Common myeloid progenitor, CD34-positive (primary cell): ENCODE results near the gene FKBP6.
A peak's percentile ranks its signal among the peaks of the same experiment; 100 is the strongest.
"Not testable (repeated sequence)": the region's sequence is repeated elsewhere in the genome, so short reads cannot be mapped to it uniquely, and the experiment has no call there.

Experiments
- CTCF ChIA-PET: fragments of 350-600 bp; sonication (Branson Sonifier 250); formaldehyde crosslinking; loops from one replicate; lab custom pipeline; 2021; ENCODE audit warnings: antibody characterized with exemption; lab: Charles Lee
- POLR2A ChIA-PET: fragments of 350-600 bp; sonication (Branson Sonifier 250); formaldehyde crosslinking; loops from one replicate; lab custom pipeline; 2021; ENCODE audit warnings: antibody characterized with exemption; lab: Charles Lee
- DNase-seq, 3 donors: peaks; one replicate each; pipeline versions ENCODE4 v3.0.0 to v3.0.0-alpha.2; 2013
- H3K27ac ChIP-seq, 2 experiments: 1 replicate in 1 of 2; 2 replicates in 1 of 2; pipeline ENCODE4 v1.7.0; 2013; ENCODE audit warnings: inconsistent platforms in 2 of 2, low read length in 2 of 2, mild to moderate bottlenecking in 2 of 2, low read depth in 1 of 2, moderate library complexity in 1 of 2; ENCODE audit not compliant: severe bottlenecking in 2 of 2, insufficient read depth in 1 of 2, poor library complexity in 1 of 2
- H3K27me3 ChIP-seq, 5 experiments: replicated peaks in 2 of 5; 1 replicate in 3 of 5; 2 replicates in 2 of 5; pipeline versions ENCODE4 v1.6.1 to v1.7.0; 2013; ENCODE audit warnings: low read length in 4 of 5, mild to moderate bottlenecking in 2 of 5, moderate library complexity in 2 of 5, inconsistent platforms in 1 of 5; ENCODE audit not compliant: insufficient read depth in 5 of 5, control insufficient read depth in 4 of 5
- H3K36me3 ChIP-seq, 4 experiments: 1 replicate in 2 of 4; 2 replicates in 2 of 4; pipeline versions ENCODE4 v1.6.1 to v1.7.0; 2013; ENCODE audit warnings: low read length in 3 of 4, control low read depth in 1 of 4, mild to moderate bottlenecking in 1 of 4; ENCODE audit not compliant: control insufficient read depth in 4 of 4, insufficient read depth in 4 of 4
- H3K4me1 ChIP-seq, 4 experiments: 1 replicate in 3 of 4; 2 replicates in 1 of 4; pipeline versions ENCODE4 v1.6.1 to v1.7.1; 2013; ENCODE audit warnings: low read length in 3 of 4, mild to moderate bottlenecking in 3 of 4, control low read depth in 1 of 4, inconsistent platforms in 1 of 4, moderate library complexity in 1 of 4; ENCODE audit not compliant: control insufficient read depth in 4 of 4, insufficient read depth in 4 of 4; ENCODE audit errors: control extremely low read depth in 1 of 4
- H3K4me3 ChIP-seq, 7 experiments: 1 replicate in 4 of 7; 2 replicates in 3 of 7; pipeline versions ENCODE4 v1.5.1 to v1.7.0; 2013; ENCODE audit warnings: mild to moderate bottlenecking in 7 of 7, low read length in 6 of 7, moderate library complexity in 6 of 7, inconsistent platforms in 2 of 7, low read depth in 2 of 7, control low read depth in 1 of 7; ENCODE audit not compliant: insufficient read depth in 4 of 7, control insufficient read depth in 1 of 7; ENCODE audit errors: extremely low read depth in 1 of 7
- H3K9me3 ChIP-seq, 5 experiments: 1 replicate in 4 of 5; 2 replicates in 1 of 5; pipeline versions ENCODE4 v1.6.1 to v1.7.1; 2013; ENCODE audit warnings: low read length in 4 of 5, mild to moderate bottlenecking in 2 of 5, inconsistent platforms in 1 of 5, low read depth in 1 of 5, moderate library complexity in 1 of 5; ENCODE audit not compliant: control insufficient read depth in 4 of 5, insufficient read depth in 2 of 5; ENCODE audit errors: control extremely low read depth in 1 of 5
- WGBS: methylation state at CpG from one replicate; pipeline ENCODE4 v1.1.5; 2013; ENCODE audit not compliant: insufficient coverage; 5-methylcytosine and 5-hydroxymethylcytosine counted together

FKBP6 gene

GRCh38 chr7:73304071-73304470 is 23.9 kb upstream of the FKBP6 start:
- WGBS: 97% methylated on average over 14 of the region's 14 CpGs
- Histone ChIP-seq H3K27me3 (no peaks in the 10 kb centered on the region), H3K36me3 (peaks cover 5 to 30% (median 20%) of the 10 kb centered on the region in 4 experiments), H3K4me3 (no peak overlapping the region), H3K9me3 (no peaks in the 10 kb centered on the region), H3K4me1 (peaks cover 0 to 10% (median 9%) of the 10 kb centered on the region in 4 experiments), H3K27ac (no peak overlapping the region)
- ChIA-PET POLR2A (no interaction called here), CTCF (no interaction called here)
- DNase-seq: no peak

- 70% methylated on average over 2 of the region's 15 CpGs for WGBS
- DNase-seq: peak in 2 of 3 donors; percentile 17 to 23
- POLR2A ChIA-PET, H3K9me3 ChIP-seq, H3K4me3 ChIP-seq, CTCF ChIA-PET, H3K27me3 ChIP-seq, H3K27ac ChIP-seq: not testable (repeated sequence)
- H3K4me1 ChIP-seq: peaks cover 0 to 14% (median 13%) of the 10 kb centered on the region in 4 experiments
- peaks cover 5 to 30% (median 20%) of the 10 kb centered on the region in 4 experiments for H3K36me3 ChIP-seq
Measured at GRCh38 chr7:73304612-73305387, 23.2 kb upstream of the FKBP6 start.

DNA sequence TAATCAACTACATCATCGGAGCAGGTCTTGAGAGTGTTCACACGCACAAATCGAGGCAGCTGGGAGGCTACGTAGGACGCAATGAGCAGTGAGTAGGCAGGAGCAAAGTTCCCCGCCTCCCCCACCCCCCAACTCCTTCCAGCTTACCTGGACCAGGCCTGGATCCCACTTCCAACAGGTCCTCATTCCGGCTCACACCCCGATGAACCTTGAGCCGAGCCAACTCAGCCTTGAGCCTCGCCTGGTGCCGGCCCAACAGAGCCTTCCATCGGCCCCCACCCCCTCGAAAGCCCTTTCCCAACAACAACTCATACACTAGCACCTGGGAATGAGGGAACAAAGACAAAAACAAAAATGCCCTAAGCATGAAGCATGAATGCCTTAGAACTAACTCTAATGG is 20.5 kb upstream of the FKBP6 start:
- ChIA-PET CTCF (no interaction called here), POLR2A (no interaction called here)
- H3K4me3 ChIP-seq: peak overlapping the region in 3 of 7 experiments; percentile 66 to 89 (median 76)

GRCh38 chr7:73308074-73308664 is 19.8 kb upstream of the FKBP6 start:
- CTCF ChIA-PET: no interaction called here

More for the DNA sequence above, 20.5 kb upstream of the FKBP6 start:
- Histone ChIP-seq H3K4me1 (peaks cover 0 to 14% (median 13%) of the 10 kb centered on the region in 4 experiments), H3K27me3 (no peaks in the 10 kb centered on the region), H3K9me3 (no peaks in the 10 kb centered on the region), H3K27ac (no peak overlapping the region), H3K36me3 (peaks cover 5 to 30% (median 20%) of the 10 kb centered on the region in 4 experiments)
- no peak for DNase-seq
- over 99% methylated on average over 9 of the region's 13 CpGs for WGBS

GRCh38 chr7:73308665-73309214 is 19.2 kb upstream of the FKBP6 start, which contains the start of gene NSUN5:
Gene NSUN5, minus strand, starts transcription at chr7:73308826. Its CDS starts 36 bp downstream, at chr7:73308790.
- H3K27ac ChIP-seq: peak within 1 kb of the TSS in 1 of 2 experiments; percentile 25
- H3K36me3 ChIP-seq: peaks cover 5 to 23% (median 14%) of the 10 kb centered on the region in 4 experiments
- peak within 1 kb of the TSS; percentile 66 to 89 (median 72) for H3K4me3 ChIP-seq
- 0% methylated on average over 25 of the region's 40 CpGs for whole genome bisulfite sequencing
- peaks cover 0 to 14% (median 13%) of the 10 kb centered on the region in 4 experiments for H3K4me1 ChIP-seq
- ChIA-PET POLR2A (no interaction called here), CTCF (no interaction called here)
- H3K9me3 ChIP-seq: no peaks in the 10 kb centered on the region
- peak; percentile 87 to 94 (median 92) for DNase-seq
- H3K27me3 ChIP-seq: no peaks in the 10 kb centered on the region

More at GRCh38 chr7:73308074-73308664, 19.8 kb upstream of the FKBP6 start:
- Histone ChIP-seq H3K4me3 (peak overlapping the region; percentile 66 to 89 (median 72)), H3K9me3 (no peaks in the 10 kb centered on the region), H3K27me3 (no peaks in the 10 kb centered on the region), H3K36me3 (peaks cover 5 to 29% (median 16%) of the 10 kb centered on the region in 4 experiments), H3K27ac (peak overlapping the region in 1 of 2 experiments; percentile 25), H3K4me1 (peaks cover 0 to 14% (median 13%) of the 10 kb centered on the region in 4 experiments)
- POLR2A ChIA-PET: no interaction called here
- 33% methylated on average over 21 of the region's 43 CpGs for WGBS
- no peak for DNase-seq

DNA sequence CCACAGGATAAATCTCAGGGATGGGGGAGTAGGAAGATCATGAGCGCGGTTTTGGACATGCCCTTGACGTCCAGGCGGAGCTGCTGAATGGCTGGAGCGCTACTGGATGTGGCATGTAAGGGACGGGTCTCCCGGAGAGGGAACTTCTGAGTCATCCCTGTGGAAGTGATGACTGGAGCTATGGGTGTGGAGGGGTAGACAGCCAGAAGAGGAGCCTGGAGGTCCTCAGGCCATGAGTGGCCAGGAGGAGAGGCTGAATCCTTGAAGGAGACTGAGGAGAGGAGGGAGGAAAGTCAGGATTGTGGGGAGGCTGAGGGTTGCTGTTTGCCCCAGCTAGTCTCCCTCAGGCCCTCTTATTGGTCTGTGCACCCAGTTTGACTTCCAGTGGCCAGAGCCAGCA is 16.5 kb upstream of the FKBP6 start:
- POLR2A ChIA-PET, H3K27ac ChIP-seq, H3K4me3 ChIP-seq, DNase-seq, H3K36me3 ChIP-seq, H3K27me3 ChIP-seq, H3K9me3 ChIP-seq: not testable (repeated sequence)
- peaks cover 0 to 14% (median 13%) of the 10 kb centered on the region in 4 experiments for H3K4me1 ChIP-seq
- CTCF ChIA-PET: interaction anchor here (0.7 kb wide), 1 partner anchor 22 kb away, joined by 3 read pairs; no protein-coding TSS in a partner anchor
- 94% methylated on average over 5 of the region's 7 CpGs for WGBS
